WTC11 (cell line): ENCODE data around the gene MRS2. TPM values are rescaled to one million over a fixed set of nuclear protein-coding genes. Genes with fewer than 3 reads are reported as not detected.

Source experiments
- ATAC-seq: fragments of 200-7000 bp; cut with Tn5 transposase; 2 replicates; pipeline ENCODE4 v1.10.0; 2021; ENCODE audit warnings: mild to moderate bottlenecking, moderate library complexity
- CTCF ChIA-PET: fragments of 300-600 bp; sonication (Branson Sonifier 250); formaldehyde crosslinking; loops from one replicate; lab custom pipeline; 2021; ENCODE audit warnings: antibody characterized with exemption; lab: Charles Lee
- POLR2A ChIA-PET: fragments of 350-600 bp; sonication (Branson Sonifier 250); formaldehyde crosslinking; loops from one replicate; lab custom pipeline; 2021; ENCODE audit warnings: antibody characterized with exemption; lab: Charles Lee
- DNase-seq: peaks from one replicate; pipeline ENCODE4 v3.0.0; 2021; ENCODE audit warnings: low spot score
- H3K27ac Mint-ChIP-seq: 2 replicates; pipeline ENCODE4 v1.8.0; 2021; ENCODE audit warnings: mixed read lengths
- H3K27me3 Mint-ChIP-seq: 2 replicates; pipeline ENCODE4 v1.8.0; 2021; ENCODE audit warnings: low read depth, mild to moderate bottlenecking, moderate library complexity, mixed read lengths
- H3K36me3 Mint-ChIP-seq: 2 replicates; pipeline ENCODE4 v1.8.0; 2021; ENCODE audit warnings: mixed read lengths
- H3K4me1 Mint-ChIP-seq: 2 replicates; pipeline ENCODE4 v1.8.0; 2022; ENCODE audit warnings: mixed read lengths
- H3K4me3 Mint-ChIP-seq: 2 replicates; pipeline ENCODE4 v1.8.0; 2021; ENCODE audit warnings: mild to moderate bottlenecking, moderate library complexity, mixed read lengths
- H3K9me3 Mint-ChIP-seq: 2 replicates; pipeline ENCODE4 v1.8.0; 2021; ENCODE audit warnings: mixed read lengths
- CBFB ChIP-seq: sonication (generic); formaldehyde crosslinking; IDR thresholded peaks from 2 replicates; pipeline ENCODE4 v1.8.1; 2022; ENCODE audit warnings: mild to moderate bottlenecking, low read depth, missing genetic modification reagents
- FOXP1 ChIP-seq: sonication (generic); formaldehyde crosslinking; IDR thresholded peaks from 2 replicates; pipeline ENCODE4 v1.8.0; 2022; ENCODE audit warnings: missing genetic modification reagents, mild to moderate bottlenecking, moderate library complexity, borderline replicate concordance
- JUN ChIP-seq: sonication (generic); formaldehyde crosslinking; IDR thresholded peaks from 2 replicates; pipeline ENCODE4 v1.8.0; 2023; ENCODE audit warnings: mild to moderate bottlenecking, missing genetic modification reagents
- MXD4 ChIP-seq: fragments of 250-450 bp; sonication (Bioruptor Pico); IDR thresholded peaks from 2 replicates; pipeline ENCODE4 v1.8.0; 2021; ENCODE audit warnings: mild to moderate bottlenecking, moderate library complexity, borderline replicate concordance
- NR2C2 ChIP-seq: sonication (generic); formaldehyde crosslinking; IDR thresholded peaks from 2 replicates; pipeline ENCODE4 v1.8.0; 2022; ENCODE audit warnings: mild to moderate bottlenecking, missing genetic modification reagents
- PRRX2 ChIP-seq: fragments of 250-450 bp; sonication (Bioruptor Pico); IDR thresholded peaks from 2 replicates; pipeline ENCODE4 v1.8.0; 2021; ENCODE audit warnings: mild to moderate bottlenecking
- SMAD4 ChIP-seq: sonication (generic); formaldehyde crosslinking; IDR thresholded peaks from 2 replicates; pipeline ENCODE4 v1.8.0; 2022; ENCODE audit warnings: mild to moderate bottlenecking, missing genetic modification reagents
- TCF7 ChIP-seq: sonication (generic); formaldehyde crosslinking; IDR thresholded peaks from 2 replicates; pipeline ENCODE4 v1.8.0; 2022; ENCODE audit warnings: mild to moderate bottlenecking, low read depth, missing genetic modification reagents, moderate library complexity
- total RNA-seq: library from RNA; stranded (reverse); gene quantifications from 3 replicates; pipeline ENCODE4 v1.2.3, GENCODE V29; 2021
- TF ChIP-seq, protein P1 (sequence below): sonication (generic); formaldehyde crosslinking; conservative IDR thresholded peaks from 2 replicates; pipeline ENCODE4 v1.8.1; 2022; ENCODE audit warnings: mild to moderate bottlenecking, missing genetic modification reagents
- TF ChIP-seq, protein P2 (sequence below): sonication (generic); formaldehyde crosslinking; IDR thresholded peaks from 2 replicates; pipeline ENCODE4 v1.8.1; 2023; ENCODE audit warnings: mild to moderate bottlenecking, missing genetic modification reagents, borderline replicate concordance
- TF ChIP-seq, protein P3 (sequence below): sonication (generic); formaldehyde crosslinking; IDR thresholded peaks from 2 replicates; pipeline ENCODE4 v1.8.1; 2023; ENCODE audit warnings: mild to moderate bottlenecking, missing genetic modification reagents
- TF ChIP-seq, protein P4 (sequence below): fragments of 250-450 bp; sonication (Bioruptor Pico); IDR thresholded peaks from 2 replicates; pipeline ENCODE4 v1.8.0; 2021; ENCODE audit warnings: mild to moderate bottlenecking
- TF ChIP-seq, protein P5 (sequence below): fragments of 250-450 bp; sonication (Bioruptor Pico); IDR thresholded peaks from 2 replicates; pipeline ENCODE4 v1.9.0; 2021; ENCODE audit warnings: mild to moderate bottlenecking
- TF ChIP-seq, protein P6 (sequence below): sonication (generic); formaldehyde crosslinking; IDR thresholded peaks from 2 replicates; pipeline ENCODE4 v1.8.0; 2023; ENCODE audit warnings: mild to moderate bottlenecking, missing genetic modification reagents
- TF ChIP-seq, protein P7 (sequence below): sonication (generic); formaldehyde crosslinking; IDR thresholded peaks from 2 replicates; pipeline ENCODE4 v1.8.1; 2022; ENCODE audit warnings: missing genetic modification reagents, borderline replicate concordance
- TF ChIP-seq, protein P8 (sequence below): fragments of 250-450 bp; sonication (Bioruptor Pico); IDR thresholded peaks from 2 replicates; pipeline ENCODE4 v2.1.2; 2022; ENCODE audit warnings: mild to moderate bottlenecking, moderate library complexity

MRS2 gene
- total RNA-seq, 1 experiment from 2014 or later, result 91.6 TPM

DNA sequence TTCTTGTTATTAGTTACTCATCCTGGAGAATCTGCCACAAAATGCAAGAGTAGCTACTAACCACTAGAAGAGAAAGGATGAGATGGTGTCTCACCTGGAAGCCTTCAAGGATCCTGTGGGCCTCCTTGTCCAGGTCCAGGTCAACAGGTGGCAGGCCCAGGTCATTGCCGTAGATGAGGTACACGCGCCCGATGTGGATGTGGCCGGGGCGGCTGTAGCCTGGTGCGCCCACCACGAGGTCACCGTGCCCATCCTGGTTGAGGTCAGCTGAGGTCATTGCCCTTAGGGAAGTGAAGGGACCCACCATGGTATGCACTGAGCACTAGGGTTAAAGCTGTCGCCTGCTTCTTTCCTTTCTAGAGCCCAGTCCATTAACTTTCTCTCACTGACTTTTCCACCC lies 51.2 kb downstream of the MRS2 start:
- no peak for ATAC-seq

DNA sequence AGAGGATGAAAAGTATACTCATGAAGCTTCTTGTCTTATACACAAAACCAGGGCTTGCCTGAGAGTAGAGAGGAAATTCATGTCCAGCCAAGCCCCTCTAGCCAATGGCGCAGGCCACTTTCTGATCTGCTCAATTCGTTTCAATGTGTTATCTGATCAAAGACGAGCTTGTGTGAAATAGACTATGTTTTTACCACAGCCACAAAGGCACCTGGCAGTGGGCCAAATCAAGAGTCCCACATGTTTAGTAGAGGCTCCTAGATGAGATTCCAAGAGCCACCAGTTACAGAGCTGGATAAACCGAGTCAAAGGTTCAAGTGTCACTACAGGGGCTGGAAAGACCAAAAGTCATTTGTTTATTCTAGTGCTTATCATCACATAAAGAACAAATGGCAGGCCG lies 51.7 kb downstream of the MRS2 start:
- Mint-ChIP-seq H3K27ac (no peak overlapping the region), H3K4me1 (0 out of 2 replicates have a peak, but pooled peaks cover 3% of the 10 kb centered on the region), H3K4me3 (no peak overlapping the region), H3K27me3 (no peaks in the 10 kb centered on the region), H3K9me3 (no peaks in the 10 kb centered on the region), H3K36me3 (no peaks in the 10 kb centered on the region)
- POLR2A ChIA-PET, result no interaction called here
- ATAC-seq (no peak), DNase-seq (no peak)
- CTCF ChIA-PET, result interaction anchor here (0.8 kb wide), 1 partner anchor 171 kb away, joined by 3 read pairs; no protein-coding TSS in a partner anchor
- TF ChIP-seq TCF7 (CRISPR knock-in tag) (no peak), PRRX2 (no peak), SMAD4 (CRISPR knock-in tag) (no peak), CBFB (no peak)
- TF ChIP-seq, protein P1, sequence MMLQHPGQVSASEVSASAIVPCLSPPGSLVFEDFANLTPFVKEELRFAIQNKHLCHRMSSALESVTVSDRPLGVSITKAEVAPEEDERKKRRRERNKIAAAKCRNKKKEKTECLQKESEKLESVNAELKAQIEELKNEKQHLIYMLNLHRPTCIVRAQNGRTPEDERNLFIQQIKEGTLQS (CRISPR knock-in tag), result no peak
- TF ChIP-seq, protein P2, sequence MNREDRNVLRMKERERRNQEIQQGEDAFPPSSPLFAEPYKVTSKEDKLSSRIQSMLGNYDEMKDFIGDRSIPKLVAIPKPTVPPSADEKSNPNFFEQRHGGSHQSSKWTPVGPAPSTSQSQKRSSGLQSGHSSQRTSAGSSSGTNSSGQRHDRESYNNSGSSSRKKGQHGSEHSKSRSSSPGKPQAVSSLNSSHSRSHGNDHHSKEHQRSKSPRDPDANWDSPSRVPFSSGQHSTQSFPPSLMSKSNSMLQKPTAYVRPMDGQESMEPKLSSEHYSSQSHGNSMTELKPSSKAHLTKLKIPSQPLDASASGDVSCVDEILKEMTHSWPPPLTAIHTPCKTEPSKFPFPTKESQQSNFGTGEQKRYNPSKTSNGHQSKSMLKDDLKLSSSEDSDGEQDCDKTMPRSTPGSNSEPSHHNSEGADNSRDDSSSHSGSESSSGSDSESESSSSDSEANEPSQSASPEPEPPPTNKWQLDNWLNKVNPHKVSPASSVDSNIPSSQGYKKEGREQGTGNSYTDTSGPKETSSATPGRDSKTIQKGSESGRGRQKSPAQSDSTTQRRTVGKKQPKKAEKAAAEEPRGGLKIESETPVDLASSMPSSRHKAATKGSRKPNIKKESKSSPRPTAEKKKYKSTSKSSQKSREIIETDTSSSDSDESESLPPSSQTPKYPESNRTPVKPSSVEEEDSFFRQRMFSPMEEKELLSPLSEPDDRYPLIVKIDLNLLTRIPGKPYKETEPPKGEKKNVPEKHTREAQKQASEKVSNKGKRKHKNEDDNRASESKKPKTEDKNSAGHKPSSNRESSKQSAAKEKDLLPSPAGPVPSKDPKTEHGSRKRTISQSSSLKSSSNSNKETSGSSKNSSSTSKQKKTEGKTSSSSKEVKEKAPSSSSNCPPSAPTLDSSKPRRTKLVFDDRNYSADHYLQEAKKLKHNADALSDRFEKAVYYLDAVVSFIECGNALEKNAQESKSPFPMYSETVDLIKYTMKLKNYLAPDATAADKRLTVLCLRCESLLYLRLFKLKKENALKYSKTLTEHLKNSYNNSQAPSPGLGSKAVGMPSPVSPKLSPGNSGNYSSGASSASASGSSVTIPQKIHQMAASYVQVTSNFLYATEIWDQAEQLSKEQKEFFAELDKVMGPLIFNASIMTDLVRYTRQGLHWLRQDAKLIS (CRISPR knock-in tag), result no peak

More for the DNA sequence above, 51.2 kb downstream of the MRS2 start:
- Mint-ChIP-seq H3K36me3 (no peaks in the 10 kb centered on the region), H3K27ac (no peak overlapping the region), H3K4me3 (no peak overlapping the region), H3K4me1 (0 out of 2 replicates have a peak, but pooled peaks cover 3% of the 10 kb centered on the region), H3K9me3 (no peaks in the 10 kb centered on the region), H3K27me3 (no peaks in the 10 kb centered on the region)
- POLR2A ChIA-PET, result no interaction called here
- TF ChIP-seq JUN (CRISPR knock-in tag), result no peak
- TF ChIP-seq, protein P3, sequence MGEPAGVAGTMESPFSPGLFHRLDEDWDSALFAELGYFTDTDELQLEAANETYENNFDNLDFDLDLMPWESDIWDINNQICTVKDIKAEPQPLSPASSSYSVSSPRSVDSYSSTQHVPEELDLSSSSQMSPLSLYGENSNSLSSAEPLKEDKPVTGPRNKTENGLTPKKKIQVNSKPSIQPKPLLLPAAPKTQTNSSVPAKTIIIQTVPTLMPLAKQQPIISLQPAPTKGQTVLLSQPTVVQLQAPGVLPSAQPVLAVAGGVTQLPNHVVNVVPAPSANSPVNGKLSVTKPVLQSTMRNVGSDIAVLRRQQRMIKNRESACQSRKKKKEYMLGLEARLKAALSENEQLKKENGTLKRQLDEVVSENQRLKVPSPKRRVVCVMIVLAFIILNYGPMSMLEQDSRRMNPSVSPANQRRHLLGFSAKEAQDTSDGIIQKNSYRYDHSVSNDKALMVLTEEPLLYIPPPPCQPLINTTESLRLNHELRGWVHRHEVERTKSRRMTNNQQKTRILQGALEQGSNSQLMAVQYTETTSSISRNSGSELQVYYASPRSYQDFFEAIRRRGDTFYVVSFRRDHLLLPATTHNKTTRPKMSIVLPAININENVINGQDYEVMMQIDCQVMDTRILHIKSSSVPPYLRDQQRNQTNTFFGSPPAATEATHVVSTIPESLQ (CRISPR knock-in tag), result no peak
- no peak for TF ChIP-seq MXD4 (CRISPR knock-in tag)
- TF ChIP-seq, protein P4, sequence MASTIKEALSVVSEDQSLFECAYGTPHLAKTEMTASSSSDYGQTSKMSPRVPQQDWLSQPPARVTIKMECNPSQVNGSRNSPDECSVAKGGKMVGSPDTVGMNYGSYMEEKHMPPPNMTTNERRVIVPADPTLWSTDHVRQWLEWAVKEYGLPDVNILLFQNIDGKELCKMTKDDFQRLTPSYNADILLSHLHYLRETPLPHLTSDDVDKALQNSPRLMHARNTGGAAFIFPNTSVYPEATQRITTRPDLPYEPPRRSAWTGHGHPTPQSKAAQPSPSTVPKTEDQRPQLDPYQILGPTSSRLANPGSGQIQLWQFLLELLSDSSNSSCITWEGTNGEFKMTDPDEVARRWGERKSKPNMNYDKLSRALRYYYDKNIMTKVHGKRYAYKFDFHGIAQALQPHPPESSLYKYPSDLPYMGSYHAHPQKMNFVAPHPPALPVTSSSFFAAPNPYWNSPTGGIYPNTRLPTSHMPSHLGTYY (CRISPR knock-in tag), result no peak
- TF ChIP-seq CBFB, result no peak
- TF ChIP-seq, protein P5, sequence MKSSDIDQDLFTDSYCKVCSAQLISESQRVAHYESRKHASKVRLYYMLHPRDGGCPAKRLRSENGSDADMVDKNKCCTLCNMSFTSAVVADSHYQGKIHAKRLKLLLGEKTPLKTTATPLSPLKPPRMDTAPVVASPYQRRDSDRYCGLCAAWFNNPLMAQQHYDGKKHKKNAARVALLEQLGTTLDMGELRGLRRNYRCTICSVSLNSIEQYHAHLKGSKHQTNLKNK (CRISPR knock-in tag), result no peak
- no peak for TF ChIP-seq NR2C2
- TF ChIP-seq, protein P6, sequence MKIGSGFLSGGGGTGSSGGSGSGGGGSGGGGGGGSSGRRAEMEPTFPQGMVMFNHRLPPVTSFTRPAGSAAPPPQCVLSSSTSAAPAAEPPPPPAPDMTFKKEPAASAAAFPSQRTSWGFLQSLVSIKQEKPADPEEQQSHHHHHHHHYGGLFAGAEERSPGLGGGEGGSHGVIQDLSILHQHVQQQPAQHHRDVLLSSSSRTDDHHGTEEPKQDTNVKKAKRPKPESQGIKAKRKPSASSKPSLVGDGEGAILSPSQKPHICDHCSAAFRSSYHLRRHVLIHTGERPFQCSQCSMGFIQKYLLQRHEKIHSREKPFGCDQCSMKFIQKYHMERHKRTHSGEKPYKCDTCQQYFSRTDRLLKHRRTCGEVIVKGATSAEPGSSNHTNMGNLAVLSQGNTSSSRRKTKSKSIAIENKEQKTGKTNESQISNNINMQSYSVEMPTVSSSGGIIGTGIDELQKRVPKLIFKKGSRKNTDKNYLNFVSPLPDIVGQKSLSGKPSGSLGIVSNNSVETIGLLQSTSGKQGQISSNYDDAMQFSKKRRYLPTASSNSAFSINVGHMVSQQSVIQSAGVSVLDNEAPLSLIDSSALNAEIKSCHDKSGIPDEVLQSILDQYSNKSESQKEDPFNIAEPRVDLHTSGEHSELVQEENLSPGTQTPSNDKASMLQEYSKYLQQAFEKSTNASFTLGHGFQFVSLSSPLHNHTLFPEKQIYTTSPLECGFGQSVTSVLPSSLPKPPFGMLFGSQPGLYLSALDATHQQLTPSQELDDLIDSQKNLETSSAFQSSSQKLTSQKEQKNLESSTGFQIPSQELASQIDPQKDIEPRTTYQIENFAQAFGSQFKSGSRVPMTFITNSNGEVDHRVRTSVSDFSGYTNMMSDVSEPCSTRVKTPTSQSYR (CRISPR knock-in tag), result no peak
- TF ChIP-seq, protein P7, sequence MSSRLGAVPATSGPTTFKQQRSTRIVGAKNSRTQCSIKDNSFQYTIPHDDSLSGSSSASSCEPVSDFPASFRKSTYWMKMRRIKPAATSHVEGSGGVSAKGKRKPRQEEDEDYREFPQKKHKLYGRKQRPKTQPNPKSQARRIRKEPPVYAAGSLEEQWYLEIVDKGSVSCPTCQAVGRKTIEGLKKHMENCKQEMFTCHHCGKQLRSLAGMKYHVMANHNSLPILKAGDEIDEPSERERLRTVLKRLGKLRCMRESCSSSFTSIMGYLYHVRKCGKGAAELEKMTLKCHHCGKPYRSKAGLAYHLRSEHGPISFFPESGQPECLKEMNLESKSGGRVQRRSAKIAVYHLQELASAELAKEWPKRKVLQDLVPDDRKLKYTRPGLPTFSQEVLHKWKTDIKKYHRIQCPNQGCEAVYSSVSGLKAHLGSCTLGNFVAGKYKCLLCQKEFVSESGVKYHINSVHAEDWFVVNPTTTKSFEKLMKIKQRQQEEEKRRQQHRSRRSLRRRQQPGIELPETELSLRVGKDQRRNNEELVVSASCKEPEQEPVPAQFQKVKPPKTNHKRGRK, result no peak
- TF ChIP-seq, protein P8, sequence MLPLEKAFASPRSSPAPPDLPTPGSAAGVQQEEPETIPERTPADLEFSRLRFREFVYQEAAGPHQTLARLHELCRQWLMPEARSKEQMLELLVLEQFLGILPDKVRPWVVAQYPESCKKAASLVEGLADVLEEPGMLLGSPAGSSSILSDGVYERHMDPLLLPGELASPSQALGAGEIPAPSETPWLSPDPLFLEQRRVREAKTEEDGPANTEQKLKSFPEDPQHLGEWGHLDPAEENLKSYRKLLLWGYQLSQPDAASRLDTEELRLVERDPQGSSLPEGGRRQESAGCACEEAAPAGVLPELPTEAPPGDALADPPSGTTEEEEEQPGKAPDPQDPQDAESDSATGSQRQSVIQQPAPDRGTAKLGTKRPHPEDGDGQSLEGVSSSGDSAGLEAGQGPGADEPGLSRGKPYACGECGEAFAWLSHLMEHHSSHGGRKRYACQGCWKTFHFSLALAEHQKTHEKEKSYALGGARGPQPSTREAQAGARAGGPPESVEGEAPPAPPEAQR, result no peak
- no peak for TF ChIP-seq FOXP1
- TF ChIP-seq, protein P1 (CRISPR knock-in tag), result no peak
- DNase-seq, result no peak
- CTCF ChIA-PET, result no interaction called here
